OCI-LY3 (cell line): ENCODE results near the gene LIM2.

Experiments
- H2AFZ ChIP-seq: fragments of 200-600, 300-600 bp; shearing (Covaris generic); 2 replicates; pipeline ENCODE4 v1.6.0; 2014; ENCODE audit warnings: antibody characterized with exemption, low read depth, low read length
- H3K27ac ChIP-seq: fragments of 200-600, 300-600 bp; sonication (generic); 2 replicates; pipeline ENCODE4 v1.5.1; 2014; ENCODE audit warnings: mild to moderate bottlenecking, low read length, moderate library complexity, mixed read lengths
- H3K27me3 ChIP-seq: fragments of 200-600, 300-600 bp; sonication (generic); 2 replicates; pipeline ENCODE4 v1.6.1; 2014; ENCODE audit warnings: low read depth, low read length, mixed read lengths
- H3K36me3 ChIP-seq: fragments of 200-600, 300-600 bp; sonication (generic); replicated peaks from 2 replicates; pipeline ENCODE3; 2014; ENCODE audit warnings: low read depth, low read length, mixed read lengths
- H3K4me1 ChIP-seq: fragments of 300-600, 200-600 bp; sonication (generic); 2 replicates; pipeline ENCODE4 v1.6.1; 2014; ENCODE audit warnings: low read length, mixed read lengths
- H3K4me2 ChIP-seq: fragments of 200-600, 300-600 bp; sonication (generic); 2 replicates; pipeline ENCODE4 v1.6.1; 2014; ENCODE audit warnings: low read length, mixed read lengths
- H3K4me3 ChIP-seq: fragments of 300-600, 200-600 bp; sonication (generic); 2 replicates; pipeline ENCODE4 v1.5.1; 2014; ENCODE audit warnings: antibody characterized with exemption, mild to moderate bottlenecking, low read length, moderate library complexity
- H3K79me2 ChIP-seq: fragments of 300-600, 200-600 bp; shearing (Covaris generic); 2 replicates; pipeline ENCODE4 v1.6.1; 2014; ENCODE audit warnings: mild to moderate bottlenecking, low read length, mixed read lengths
- H3K9ac ChIP-seq: fragments of 300-600, 200-600 bp; shearing (Covaris generic); 2 replicates; pipeline ENCODE4 v1.6.0; 2014; ENCODE audit warnings: mild to moderate bottlenecking, low read length, moderate library complexity
- H3K9me3 ChIP-seq: fragments of 200-600, 300-600 bp; shearing (Covaris generic); 2 replicates; pipeline ENCODE4 v1.6.1; 2014; ENCODE audit warnings: low read length, mixed read lengths; ENCODE audit not compliant: insufficient read depth
- H4K20me1 ChIP-seq: fragments of 200-600, 300-600 bp; sonication (generic); 2 replicates; pipeline ENCODE4 v1.6.1; 2016; ENCODE audit warnings: low read length, mixed read lengths; ENCODE audit not compliant: insufficient read depth
- CTCF ChIP-seq: fragments of 200-600, 300-600 bp; sonication (generic); IDR thresholded peaks from 2 replicates; pipeline ENCODE4 v1.5.1; 2014; ENCODE audit warnings: antibody characterized with exemption, low read length, low read depth
- EZH2phosphoT487 ChIP-seq: fragments of 200-600 bp; shearing (Covaris generic); IDR thresholded peaks from 2 replicates; pipeline ENCODE4 v1.6.1; 2018; ENCODE audit warnings: antibody characterized with exemption, mixed run types, low read depth

LIM2 gene

GRCh38 chr19:51375504-51376221 is 12.1 kb downstream of the LIM2 start:
- H3K36me3 ChIP-seq = no peaks in the 10 kb centered on the region
- no peak overlapping the region for H3K9ac ChIP-seq
- no peak overlapping the region for H2AFZ ChIP-seq
- H3K27me3 ChIP-seq = no peaks in the 10 kb centered on the region
- no peak overlapping the region for H3K27ac ChIP-seq
- TF ChIP-seq EZH2phosphoT487 (no peak), CTCF (no peak)
- peaks cover 6% of the 10 kb centered on the region for H3K4me1 ChIP-seq
- H3K9me3 ChIP-seq = no peaks in the 10 kb centered on the region
- H3K79me2 ChIP-seq = no peaks in the 10 kb centered on the region
- no peaks in the 10 kb centered on the region for H4K20me1 ChIP-seq
- H3K4me2 ChIP-seq = no peak overlapping the region
- H3K4me3 ChIP-seq = no peak overlapping the region

- Histone ChIP-seq H3K4me2 (no peak within 1 kb of the TSS), H4K20me1 (no peaks in the 10 kb centered on the region), H3K9me3 (no peaks in the 10 kb centered on the region), H3K27ac (no peak within 1 kb of the TSS), H3K27me3 (no peaks in the 10 kb centered on the region), H3K79me2 (peaks cover 6% of the 10 kb centered on the region; the same call in 1 of the 2 replicates), H2AFZ (no peak within 1 kb of the TSS), H3K4me3 (no peak within 1 kb of the TSS), H3K36me3 (no peaks in the 10 kb centered on the region), H3K9ac (no peak within 1 kb of the TSS), H3K4me1 (peaks cover 12% of the 10 kb centered on the region)
- TF ChIP-seq CTCF (no peak), EZH2phosphoT487 (no peak)
These were observed 14.9 kb downstream of the LIM2 start, which contains the start of gene NKG7 for GRCh38 chr19:51372649-51373504. Gene NKG7, minus strand, starts transcription at chr19:51372654. Its CDS starts 119 bp downstream, at chr19:51372535.

GRCh38 chr19:51372021-51372648 is 15.6 kb downstream of the LIM2 start:
- Histone ChIP-seq H3K4me2 (no peak overlapping the region), H4K20me1 (no peaks in the 10 kb centered on the region), H2AFZ (no peak overlapping the region), H3K79me2 (peaks cover 6% of the 10 kb centered on the region; the same call in 1 of the 2 replicates), H3K9ac (no peak overlapping the region), H3K4me1 (peaks cover 12% of the 10 kb centered on the region), H3K27ac (no peak overlapping the region), H3K36me3 (no peaks in the 10 kb centered on the region), H3K9me3 (no peaks in the 10 kb centered on the region), H3K27me3 (no peaks in the 10 kb centered on the region), H3K4me3 (no peak overlapping the region)
- TF ChIP-seq CTCF (no peak), EZH2phosphoT487 (no peak)
